Thoracic aorta (tissue), 2 donors: ENCODE measurements around the gene SIRT2. TPM values are rescaled to one million over a fixed set of nuclear protein-coding genes. Genes with fewer than 3 reads are reported as not detected.
"Not testable (repeated sequence)": the region's sequence is repeated elsewhere in the genome, so short reads cannot be mapped to it uniquely, and the experiment has no call there.

Source experiments
- ATAC-seq: fragments of 150-250 bp; one replicate; pipeline ENCODE4 v1.8.0; 2017; ENCODE audit warnings: low read depth; ENCODE audit not compliant: insufficient number of reproducible peaks, low FRiP score
- DNase-seq: peaks from one replicate; pipeline ENCODE4 v3.0.0-alpha.2; 2020; ENCODE audit warnings: low spot score
- H3K27ac ChIP-seq, 2 donors: fragments of 200-600 bp; sonication (generic); 1 replicate in 1 of 2; 2 replicates in 1 of 2; pipeline ENCODE4 v1.5.1; 2016; ENCODE audit warnings: mild to moderate bottlenecking in 2 of 2, moderate library complexity in 2 of 2
- H3K27me3 ChIP-seq: fragments of 200-600 bp; sonication (generic); replicated peaks from 2 replicates; pipeline ENCODE4 v1.6.0; 2016; ENCODE audit warnings: mild to moderate bottlenecking; ENCODE audit not compliant: insufficient read depth
- H3K36me3 ChIP-seq: fragments of 200-600 bp; sonication (generic); one replicate; pipeline ENCODE4 v1.5.1; 2016
- H3K4me1 ChIP-seq, 2 donors: fragments of 200-600 bp; sonication (generic); 1 replicate in 1 of 2; 2 replicates in 1 of 2; pipeline versions ENCODE4 v1.5.1 to v1.6.0; 2016; ENCODE audit warnings: low read depth in 2 of 2, mild to moderate bottlenecking in 1 of 2; ENCODE audit not compliant: control insufficient read depth in 1 of 2
- H3K4me3 ChIP-seq: fragments of 200-600 bp; sonication (generic); 2 replicates; pipeline ENCODE4 v1.5.1; 2016; ENCODE audit warnings: mild to moderate bottlenecking
- H3K9me3 ChIP-seq: fragments of 200-600 bp; sonication (generic); 2 replicates; pipeline ENCODE4 v1.5.1; 2016
- CTCF ChIP-seq: fragments of 200-600 bp; sonication (generic); IDR thresholded peaks from one replicate; pipeline ENCODE4 v1.5.1; 2019; ENCODE audit warnings: antibody characterized with exemption
- total RNA-seq, 2 donors: library from RNA; depleted of rRNA; stranded (reverse); fragments of >200 nt; gene quantifications; one replicate each; pipeline versions ENCODE4 v1.1.0 to v1.2.3, GENCODE V29; 2016

SIRT2 gene
- total RNA-seq, 2 donors from 2014 or later: 42.8 to 68.4 TPM

DNA sequence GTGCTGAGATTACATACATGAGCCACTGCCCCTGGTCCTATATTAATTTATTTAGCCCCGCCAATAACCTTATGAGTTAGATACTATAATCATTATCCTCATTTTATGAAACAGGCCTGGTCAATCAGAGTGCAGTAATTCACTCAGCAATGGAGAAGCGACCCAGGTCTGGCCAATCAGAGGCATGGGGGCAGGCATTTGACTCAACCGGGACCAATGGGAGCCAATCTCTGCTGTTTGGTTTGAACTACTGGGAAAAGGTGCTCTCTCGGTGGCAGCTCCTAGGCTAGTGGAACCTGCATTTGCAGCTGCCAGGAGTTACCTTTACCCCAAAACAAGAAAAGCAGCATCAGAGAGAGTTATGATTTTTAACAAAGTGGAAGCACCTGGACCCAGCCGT, 6.6 kb downstream of the SIRT2 start:
- Histone ChIP-seq H3K9me3 (no peaks in the 10 kb centered on the region), H3K4me3 (no peak overlapping the region), H3K27ac (no peak overlapping the region), H3K27me3 (no peaks in the 10 kb centered on the region), H3K36me3 (peaks cover 24% of the 10 kb centered on the region), H3K4me1 (peaks cover 1 to 6% of the 10 kb centered on the region in 2 donors)
- no peak for ATAC-seq
- no peak for TF ChIP-seq CTCF
- no peak for DNase-seq

DNA sequence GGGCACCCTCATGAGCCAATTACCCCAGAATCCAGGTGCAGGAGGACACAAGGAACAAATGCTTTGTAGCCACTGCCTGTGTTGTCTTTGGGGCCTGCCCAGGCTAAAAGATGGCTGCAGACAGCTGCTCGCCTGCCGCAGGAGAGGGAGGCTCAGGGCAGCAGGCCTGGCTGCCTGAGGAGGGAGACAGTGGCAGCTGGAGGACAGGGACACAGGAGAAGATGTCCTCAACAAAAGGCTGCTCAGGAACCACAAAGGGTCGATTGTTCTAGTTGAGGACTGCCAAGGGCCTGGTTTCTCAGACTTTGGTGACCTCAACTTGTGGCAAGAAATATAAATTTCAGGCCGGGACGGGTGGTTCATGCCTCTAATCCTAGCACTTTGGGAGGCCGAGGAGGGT, 7.6 kb downstream of the SIRT2 start:
- Histone ChIP-seq H3K9me3 (no peaks in the 10 kb centered on the region), H3K27me3 (no peaks in the 10 kb centered on the region), H3K4me3 (no peak overlapping the region), H3K4me1 (no peaks in the 10 kb centered on the region), H3K27ac (no peak overlapping the region), H3K36me3 (peaks cover 24% of the 10 kb centered on the region)
- no peak for DNase-seq
- ATAC-seq: no peak
- no peak for TF ChIP-seq CTCF

DNA sequence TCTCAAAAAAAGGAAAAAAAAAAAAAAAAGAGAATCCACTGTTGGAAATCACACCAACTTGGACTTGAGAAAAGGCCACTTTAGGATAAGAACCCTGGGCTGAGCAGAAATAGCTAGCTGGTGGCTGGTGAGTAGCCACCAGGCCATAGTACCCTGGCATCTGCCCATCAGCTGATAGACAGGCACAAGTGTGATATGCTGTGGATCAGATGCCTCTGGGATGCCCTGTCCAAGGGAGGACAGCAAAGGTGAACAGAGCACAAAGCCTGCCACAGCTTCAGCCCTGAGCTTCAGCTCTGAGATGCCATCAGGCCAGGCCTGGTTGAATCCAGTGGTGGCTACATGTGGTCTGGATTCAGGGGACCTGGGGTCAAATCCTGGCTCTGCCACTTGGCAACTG, 8.7 kb downstream of the SIRT2 start:
- Histone ChIP-seq H3K4me1 (no peaks in the 10 kb centered on the region), H3K4me3 (no peak overlapping the region), H3K27ac (no peak overlapping the region), H3K9me3 (no peaks in the 10 kb centered on the region), H3K36me3 (peaks cover 24% of the 10 kb centered on the region), H3K27me3 (no peaks in the 10 kb centered on the region)
- ATAC-seq (no peak), DNase-seq (no peak)
- TF ChIP-seq CTCF: no peak

- TF ChIP-seq CTCF: no peak
- DNase-seq (no peak), ATAC-seq (no peak)
- no peaks in the 10 kb centered on the region for H3K4me1 ChIP-seq
- H3K4me3 ChIP-seq: no peak overlapping the region
- peaks cover 24% of the 10 kb centered on the region for H3K36me3 ChIP-seq
- H3K9me3 ChIP-seq: no peaks in the 10 kb centered on the region
- no peak overlapping the region for H3K27ac ChIP-seq
- no peaks in the 10 kb centered on the region for H3K27me3 ChIP-seq
These were observed 9.6 kb downstream of the SIRT2 start for GRCh38 chr19:38889803-38890202.

DNA sequence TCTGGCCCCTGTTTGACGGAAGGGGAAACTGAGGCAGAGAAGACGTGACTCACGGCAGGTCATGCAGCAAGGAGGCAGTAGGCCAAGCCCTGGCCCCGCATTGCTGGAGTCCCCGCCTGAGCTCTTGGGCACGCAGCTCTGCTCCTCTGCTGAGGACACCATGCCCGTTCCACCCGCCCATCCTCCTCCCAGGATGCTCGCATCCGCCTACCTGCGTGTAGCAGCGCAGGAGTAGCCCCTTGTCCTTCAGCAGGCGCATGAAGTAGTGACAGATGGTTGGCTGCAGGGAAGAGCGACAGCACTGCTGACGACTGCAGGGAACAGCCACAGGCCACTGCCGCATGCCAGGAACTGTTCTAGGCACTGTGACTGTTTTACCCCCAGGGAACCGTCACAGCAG, 10.5 kb downstream of the SIRT2 start:
- Histone ChIP-seq H3K4me3 (no peak overlapping the region), H3K27ac (no peak overlapping the region), H3K27me3 (no peaks in the 10 kb centered on the region), H3K9me3 (no peaks in the 10 kb centered on the region), H3K4me1 (no peaks in the 10 kb centered on the region), H3K36me3 (peaks cover 24% of the 10 kb centered on the region)
- DNase-seq (no peak), ATAC-seq (no peak)
- TF ChIP-seq CTCF: no peak

GRCh38 chr19:38884691-38885090, 14.7 kb downstream of the SIRT2 start:
- H3K36me3 ChIP-seq: peaks cover 32% of the 10 kb centered on the region
- H3K4me3 ChIP-seq, ATAC-seq, H3K9me3 ChIP-seq, H3K27ac ChIP-seq, DNase-seq, H3K4me1 ChIP-seq, H3K27me3 ChIP-seq: not testable (repeated sequence)
